CD4-positive, alpha-beta T cell (primary cell): Measurements from ENCODE around the gene NRXN3. TPM values are rescaled to one million over a fixed set of nuclear protein-coding genes. Genes with fewer than 3 reads are reported as not detected.

ENCODE experiments used
- ATAC-seq: fragments of 200-7000 bp; cut with Tn5 transposase; one replicate; pipeline ENCODE4 v1.10.0; 2022; ENCODE audit warnings: mild to moderate bottlenecking; ENCODE audit not compliant: poor library complexity
- CTCF ChIA-PET: fragments of 350-600 bp; sonication (Branson Sonifier 250); formaldehyde crosslinking; loops from one replicate; lab custom pipeline; 2021; ENCODE audit warnings: antibody characterized with exemption, inconsistent platforms; lab: Charles Lee
- POLR2A ChIA-PET: fragments of 350-600 bp; sonication (Branson Sonifier 250); formaldehyde crosslinking; loops from one replicate; lab custom pipeline; 2021; ENCODE audit warnings: antibody characterized with exemption, inconsistent platforms; lab: Charles Lee
- DNase-seq, 14 experiments: peaks; one replicate each; pipeline ENCODE4 v3.0.0-alpha.2; 2013 to 2020; ENCODE audit warnings: mixed read lengths in 2 of 14
- H3K27ac ChIP-seq, 2 donors: one replicate each; pipeline versions ENCODE4 v1.5.1 to v1.7.0; 2013; ENCODE audit warnings: low read length in 2 of 2, low read depth in 1 of 2, mild to moderate bottlenecking in 1 of 2
- H3K27me3 ChIP-seq, 2 experiments: 1 replicate in 1 of 2; 2 replicates in 1 of 2; pipeline versions ENCODE4 v1.6.1 to v1.7.0; 2013; ENCODE audit warnings: low read length in 2 of 2, control low read depth in 1 of 2, mild to moderate bottlenecking in 1 of 2, moderate library complexity in 1 of 2; ENCODE audit not compliant: insufficient read depth in 2 of 2, control insufficient read depth in 1 of 2
- H3K36me3 ChIP-seq: one replicate; pipeline ENCODE4 v1.6.1; 2013; ENCODE audit warnings: low read length, control low read depth; ENCODE audit not compliant: insufficient read depth
- H3K4me1 ChIP-seq: one replicate; pipeline ENCODE4 v1.6.1; 2013; ENCODE audit warnings: low read length, control low read depth; ENCODE audit not compliant: insufficient read depth
- H3K4me3 ChIP-seq: one replicate; pipeline ENCODE4 v1.5.1; 2013; ENCODE audit warnings: mild to moderate bottlenecking, low read length, moderate library complexity
- H3K9me3 ChIP-seq, 2 experiments: 1 replicate in 1 of 2; 2 replicates in 1 of 2; pipeline versions ENCODE4 v1.6.1 to v1.7.0; 2013; ENCODE audit warnings: low read length in 2 of 2, mild to moderate bottlenecking in 2 of 2, control low read depth in 1 of 2, moderate library complexity in 1 of 2; ENCODE audit not compliant: control insufficient read depth in 1 of 2, insufficient read depth in 1 of 2
- H3K27ac Mint-ChIP-seq: one replicate; pipeline ENCODE4 v1.8.0; 2020; ENCODE audit warnings: mixed read lengths
- H3K27me3 Mint-ChIP-seq: one replicate; pipeline ENCODE4 v1.8.0; 2021; ENCODE audit warnings: mixed read lengths
- H3K36me3 Mint-ChIP-seq: one replicate; pipeline ENCODE4 v1.8.0; 2021; ENCODE audit warnings: low read depth, mixed read lengths
- H3K4me1 Mint-ChIP-seq: one replicate; pipeline ENCODE4 v1.8.0; 2021; ENCODE audit warnings: low read depth, mixed read lengths
- H3K4me3 Mint-ChIP-seq: one replicate; pipeline ENCODE4 v1.8.0; 2020; ENCODE audit warnings: mild to moderate bottlenecking, mixed read lengths
- H3K9me3 Mint-ChIP-seq: one replicate; pipeline ENCODE4 v1.8.0; 2020; ENCODE audit warnings: mixed read lengths
- intact Hi-C, 2 experiments: fragments of 100-400 bp; cut with DNase I in 1 of 2; cut with micrococcal nuclease in 1 of 2; formaldehyde crosslinking; loops; one replicate each; pipeline versions ENCODE4 v1.15.1 to v1.9.0; 2023 to 2025; cut with DNase I, micrococcal nuclease
- total RNA-seq, 174 experiments: library from RNA in 2 of 174; stranded (reverse) in 2 of 174; gene quantifications; one replicate each; pipeline ENCODE4 v1.2.3 and lab custom pipeline; 2021 to 2026
- TF ChIP-seq, protein P1 (sequence below): fragments of 200-600 bp; IDR thresholded peaks from one replicate; pipeline ENCODE4 v1.8.0; 2022; ENCODE audit warnings: antibody characterized with exemption, mild to moderate bottlenecking

The NRXN3 gene
- total RNA-seq, 2 experiments from 2014 or later, result not detected

DNA sequence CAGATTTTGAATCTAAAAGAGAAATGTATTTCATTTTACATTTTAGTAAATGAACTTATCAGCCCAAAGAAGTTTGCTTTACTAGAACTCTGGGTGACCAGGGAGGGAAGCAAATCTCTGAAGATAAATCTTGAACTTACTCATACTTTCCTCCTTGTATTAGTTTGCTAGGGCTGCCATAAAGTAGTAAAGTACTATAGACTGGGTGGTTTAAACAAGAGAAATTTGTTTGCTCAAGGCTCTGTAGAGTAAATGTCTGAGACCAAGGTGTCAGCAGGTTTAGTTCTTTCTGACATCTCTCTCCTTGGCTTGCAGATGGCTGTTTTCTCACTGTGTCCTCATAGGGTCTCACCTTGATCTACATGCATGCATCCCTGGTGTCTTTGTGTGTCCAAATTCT lies 1115.1 kb downstream of the NRXN3 start:
- H3K4me3 Mint-ChIP-seq, result no peak overlapping the region
- no peak overlapping the region for H3K4me3 ChIP-seq
- no peaks in the 10 kb centered on the region for H3K36me3 ChIP-seq
- peaks cover 2 to 6% of the 10 kb centered on the region in 2 experiments for H3K27me3 ChIP-seq
- ATAC-seq (no peak), DNase-seq (no peak)
- TF ChIP-seq, protein P1, sequence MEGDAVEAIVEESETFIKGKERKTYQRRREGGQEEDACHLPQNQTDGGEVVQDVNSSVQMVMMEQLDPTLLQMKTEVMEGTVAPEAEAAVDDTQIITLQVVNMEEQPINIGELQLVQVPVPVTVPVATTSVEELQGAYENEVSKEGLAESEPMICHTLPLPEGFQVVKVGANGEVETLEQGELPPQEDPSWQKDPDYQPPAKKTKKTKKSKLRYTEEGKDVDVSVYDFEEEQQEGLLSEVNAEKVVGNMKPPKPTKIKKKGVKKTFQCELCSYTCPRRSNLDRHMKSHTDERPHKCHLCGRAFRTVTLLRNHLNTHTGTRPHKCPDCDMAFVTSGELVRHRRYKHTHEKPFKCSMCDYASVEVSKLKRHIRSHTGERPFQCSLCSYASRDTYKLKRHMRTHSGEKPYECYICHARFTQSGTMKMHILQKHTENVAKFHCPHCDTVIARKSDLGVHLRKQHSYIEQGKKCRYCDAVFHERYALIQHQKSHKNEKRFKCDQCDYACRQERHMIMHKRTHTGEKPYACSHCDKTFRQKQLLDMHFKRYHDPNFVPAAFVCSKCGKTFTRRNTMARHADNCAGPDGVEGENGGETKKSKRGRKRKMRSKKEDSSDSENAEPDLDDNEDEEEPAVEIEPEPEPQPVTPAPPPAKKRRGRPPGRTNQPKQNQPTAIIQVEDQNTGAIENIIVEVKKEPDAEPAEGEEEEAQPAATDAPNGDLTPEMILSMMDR, result no peak
- ChIA-PET CTCF (no interaction called here), POLR2A (no interaction called here)
- H3K27ac ChIP-seq, result no peak overlapping the region
- H3K4me1 Mint-ChIP-seq, result peaks cover 2% of the 10 kb centered on the region
- no peak overlapping the region for H3K27ac Mint-ChIP-seq
- no peaks in the 10 kb centered on the region for H3K36me3 Mint-ChIP-seq
- H3K4me1 ChIP-seq, result no peaks in the 10 kb centered on the region
- no peaks in the 10 kb centered on the region for H3K9me3 ChIP-seq
- H3K27me3 Mint-ChIP-seq, result peaks cover 36% of the 10 kb centered on the region
- H3K9me3 Mint-ChIP-seq, result peaks cover 2% of the 10 kb centered on the region
- intact Hi-C loops, result no loop called here

DNA sequence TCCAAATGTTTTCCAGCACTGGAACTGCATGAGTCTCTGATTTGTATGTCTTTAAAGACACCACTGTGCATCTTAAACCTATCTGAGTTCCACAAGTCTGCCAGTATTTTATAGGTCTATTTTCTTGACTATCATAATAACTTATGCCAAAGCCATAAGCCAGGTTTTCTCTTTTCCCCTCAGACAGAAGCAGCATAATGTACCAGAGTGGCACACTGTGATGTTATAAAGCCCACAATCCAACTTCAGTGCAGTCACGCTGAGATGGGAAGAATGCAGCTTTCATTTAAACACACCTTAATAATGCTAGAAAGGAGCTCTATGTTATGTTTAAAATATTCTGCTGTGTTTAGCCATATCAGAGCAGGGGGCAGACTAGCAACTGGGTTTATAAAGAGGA lies 1117.8 kb downstream of the NRXN3 start:
- no peak for ATAC-seq
- Mint-ChIP-seq H3K27me3 (peaks cover 9% of the 10 kb centered on the region), H3K9me3 (peaks cover 2% of the 10 kb centered on the region), H3K27ac (no peak overlapping the region), H3K4me3 (no peak overlapping the region), H3K4me1 (no peaks in the 10 kb centered on the region), H3K36me3 (no peaks in the 10 kb centered on the region)
- Histone ChIP-seq H3K27me3 (no peaks in the 10 kb centered on the region), H3K27ac (no peak overlapping the region), H3K4me1 (no peaks in the 10 kb centered on the region), H3K36me3 (no peaks in the 10 kb centered on the region), H3K4me3 (no peak overlapping the region), H3K9me3 (no peaks in the 10 kb centered on the region)
- TF ChIP-seq, protein P1, result no peak
- ChIA-PET CTCF (interaction anchor here (1.1 kb wide), 1 partner anchor 16 kb away, joined by 4 read pairs; no protein-coding TSS in a partner anchor), POLR2A (no interaction called here)
- no peak for DNase-seq
- intact Hi-C loops, result no loop called here

DNA sequence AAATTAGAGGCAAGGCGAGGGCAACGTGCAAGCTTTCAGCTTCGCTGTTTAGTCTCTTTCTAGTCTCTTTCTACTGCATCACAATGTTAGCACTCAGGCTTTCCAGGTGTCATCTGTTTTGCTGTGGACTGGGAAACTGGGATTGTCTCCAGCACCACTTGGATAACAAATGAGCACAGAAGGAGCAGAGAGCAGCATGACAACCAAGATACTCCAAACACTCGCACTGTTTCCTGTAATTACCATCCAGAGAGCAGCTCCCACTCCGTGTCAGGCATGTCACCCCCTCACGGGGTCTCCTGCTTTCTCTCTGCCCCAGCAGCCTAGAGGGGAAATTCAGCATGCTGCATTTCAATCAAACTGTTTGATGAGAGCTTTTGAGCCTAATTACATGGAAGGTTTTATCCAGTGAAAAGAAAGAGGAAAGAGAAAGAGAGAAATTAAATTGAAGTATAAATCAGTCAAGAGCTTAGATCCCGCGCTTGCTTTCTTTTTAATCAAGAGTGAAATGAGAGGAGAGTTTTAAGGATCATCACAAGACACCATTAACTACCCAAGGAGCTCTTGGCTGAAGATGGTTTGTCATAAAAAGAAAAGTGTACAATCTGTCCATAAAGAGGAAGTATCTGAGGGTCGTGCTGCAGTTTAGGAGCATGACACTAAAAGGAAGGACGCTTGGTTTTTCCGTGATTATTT lies 1123.5 kb downstream of the NRXN3 start:
- no peak for DNase-seq
- CTCF ChIA-PET, result no interaction called here
- intact Hi-C loops, result no loop called here
- H3K4me3 Mint-ChIP-seq, result no peak overlapping the region
- Histone ChIP-seq H3K27me3 (no peaks in the 10 kb centered on the region), H3K9me3 (no peaks in the 10 kb centered on the region), H3K36me3 (no peaks in the 10 kb centered on the region), H3K27ac (no peak overlapping the region), H3K4me1 (no peaks in the 10 kb centered on the region), H3K4me3 (no peak overlapping the region)
- H3K36me3 Mint-ChIP-seq, result no peaks in the 10 kb centered on the region
- H3K4me1 Mint-ChIP-seq, result no peaks in the 10 kb centered on the region
- peaks cover 3% of the 10 kb centered on the region for H3K9me3 Mint-ChIP-seq
- POLR2A ChIA-PET, result no interaction called here
- no peaks in the 10 kb centered on the region for H3K27me3 Mint-ChIP-seq
- no peak overlapping the region for H3K27ac Mint-ChIP-seq
- TF ChIP-seq, protein P1, result no peak
- ATAC-seq, result no peak
